PC-9 (cell line): ENCODE results near the gene KIF3C. TPM values are rescaled to one million over a fixed set of nuclear protein-coding genes. Genes with fewer than 3 reads are reported as not detected.
"Not testable (repeated sequence)": the region's sequence is repeated elsewhere in the genome, so short reads cannot be mapped to it uniquely, and the experiment has no call there.

ENCODE experiments used
- BruUV-seq: library from RNA; stranded (reverse); fragments of 400-500 nt; replicated peaks from 2 replicates; lab custom pipeline; 2021; lab: Mats Ljungman, UMichigan
- CTCF ChIA-PET: fragments of 300-600 bp; sonication (Branson Sonifier 250); formaldehyde crosslinking; loops from one replicate; lab custom pipeline; 2022; ENCODE audit warnings: antibody characterized with exemption; lab: Charles Lee
- POLR2A ChIA-PET: fragments of 300-600 bp; sonication (Branson Sonifier 250); formaldehyde crosslinking; loops from one replicate; lab custom pipeline; 2022; ENCODE audit warnings: antibody characterized with exemption; ENCODE audit not compliant: unreplicated experiment; lab: Charles Lee
- DNase-seq, 2 experiments: peaks; one replicate each; pipeline versions ENCODE4 v3.0.0 to v3.0.0-alpha.2; 2015 to 2022; ENCODE audit warnings: mixed read lengths in 1 of 2
- H2AFZ ChIP-seq: fragments of 200-600 bp; sonication (generic); 2 replicates; pipeline ENCODE4 v1.8.1; 2017; ENCODE audit warnings: antibody characterized with exemption
- H3F3A ChIP-seq: fragments of 200-600 bp; sonication (generic); 2 replicates; pipeline ENCODE4 v1.8.1; 2017; ENCODE audit warnings: antibody characterized with exemption, mild to moderate bottlenecking, low read depth; ENCODE audit not compliant: insufficient read depth
- H3K27ac ChIP-seq: fragments of 200-600 bp; sonication (generic); 2 replicates; pipeline ENCODE4 v1.6.1; 2016; ENCODE audit warnings: mixed run types
- H3K27me3 ChIP-seq: fragments of 200-600 bp; sonication (generic); 2 replicates; pipeline ENCODE4 v1.6.1; 2016; ENCODE audit warnings: low read depth, mixed run types; ENCODE audit not compliant: insufficient read depth
- H3K36me3 ChIP-seq: fragments of 200-600 bp; sonication (generic); 2 replicates; pipeline ENCODE4 v1.6.1; 2016; ENCODE audit warnings: low read depth, mixed run types
- H3K4me1 ChIP-seq: fragments of 200-600 bp; sonication (generic); replicated peaks from 2 replicates; pipeline ENCODE4 v1.6.1; 2016; ENCODE audit warnings: mixed run types; ENCODE audit not compliant: insufficient read depth
- H3K4me2 ChIP-seq: fragments of 200-600 bp; sonication (generic); 2 replicates; pipeline ENCODE4 v1.6.1; 2017; ENCODE audit warnings: mixed run types
- H3K4me3 ChIP-seq: fragments of 200-600 bp; sonication (generic); 2 replicates; pipeline ENCODE4 v1.6.1; 2016; ENCODE audit warnings: mixed run types
- H3K79me2 ChIP-seq: fragments of 200-600 bp; sonication (generic); 2 replicates; pipeline ENCODE4 v1.6.1; 2017; ENCODE audit warnings: low read depth, mixed run types
- H3K9me2 ChIP-seq: fragments of 200-600 bp; sonication (generic); 2 replicates; pipeline ENCODE4 v1.8.1; 2017; ENCODE audit warnings: mild to moderate bottlenecking; ENCODE audit not compliant: insufficient read depth
- H3K9me3 ChIP-seq: fragments of 200-600 bp; sonication (generic); 2 replicates; pipeline ENCODE4 v1.8.1; 2016; ENCODE audit warnings: low read depth; ENCODE audit not compliant: insufficient read depth
- H4K20me1 ChIP-seq: fragments of 200-600 bp; sonication (generic); 2 replicates; pipeline ENCODE4 v1.8.1; 2017; ENCODE audit not compliant: insufficient read depth
- EZH2 ChIP-seq: fragments of 200-600 bp; sonication (generic); IDR thresholded peaks from 2 replicates; pipeline ENCODE4 v1.8.0; 2017; ENCODE audit warnings: antibody characterized with exemption, low read depth
- intact Hi-C: fragments of 100-400 bp; cut with micrococcal nuclease; formaldehyde crosslinking; loops from one replicate; pipeline ENCODE4 v1.10.0; 2022; ENCODE audit not compliant: unreplicated experiment
- total RNA-seq: library from RNA; stranded (reverse); gene quantifications from 2 replicates; pipeline ENCODE4 v1.2.3, GENCODE V29; 2021
- TF ChIP-seq, protein P1 (sequence below): fragments of 200-600 bp; sonication (generic); conservative IDR thresholded peaks from 2 replicates; pipeline ENCODE4 v1.6.1; 2017; ENCODE audit warnings: mixed run types, antibody characterized with exemption, mild to moderate bottlenecking, moderate library complexity

Gene KIF3C
- total RNA-seq, 1 experiment from 2014 or later: 50.5 TPM

DNA sequence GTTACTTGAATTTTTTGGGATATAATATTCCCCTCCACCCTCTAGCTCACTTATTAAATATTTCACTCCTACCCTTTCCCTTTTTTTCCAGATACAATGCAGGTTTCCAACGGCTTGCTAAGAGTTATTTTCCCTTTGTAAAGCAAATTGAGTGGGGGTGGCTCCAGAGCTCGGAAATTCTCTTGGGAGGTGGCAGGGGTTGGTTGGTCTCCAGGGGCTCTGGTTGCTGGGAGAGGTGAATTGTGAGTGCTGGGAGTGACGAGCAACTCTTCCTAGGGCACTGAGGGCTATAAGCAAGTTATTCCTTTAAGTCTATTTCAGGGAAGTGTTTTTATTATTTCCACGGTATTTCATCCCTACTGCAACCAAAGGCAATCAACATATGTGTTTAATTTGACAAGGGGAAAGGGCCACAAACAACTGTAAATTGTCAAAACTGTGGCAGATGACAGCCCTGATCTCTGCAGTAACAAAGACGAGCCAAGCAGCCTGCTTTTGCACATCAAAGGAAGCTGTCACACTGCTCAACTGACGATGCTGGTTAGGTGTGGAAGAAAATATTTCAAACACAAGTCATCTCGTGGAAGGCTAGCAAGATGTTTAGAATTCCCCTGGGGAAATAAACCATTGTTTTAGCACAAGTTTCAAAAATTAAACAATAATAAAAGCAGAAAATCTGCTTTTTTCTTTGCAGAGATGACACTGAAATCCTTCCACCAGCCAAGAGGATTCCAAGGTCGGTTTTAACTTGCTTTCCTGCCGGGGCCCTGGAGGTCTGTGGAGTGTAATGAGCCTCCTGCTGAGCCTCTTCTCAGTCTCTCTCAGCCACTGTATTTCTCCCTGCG lies 69.2 kb downstream of the KIF3C start:
- no peaks in the 10 kb centered on the region for H3K79me2 ChIP-seq
- no peaks in the 10 kb centered on the region for H3K4me1 ChIP-seq
- H3F3A ChIP-seq: no peaks in the 10 kb centered on the region
- H3K27ac ChIP-seq: no peak overlapping the region
- H3K4me3 ChIP-seq: no peak overlapping the region
- intact Hi-C loops: no loop called here
- TF ChIP-seq, protein P1, sequence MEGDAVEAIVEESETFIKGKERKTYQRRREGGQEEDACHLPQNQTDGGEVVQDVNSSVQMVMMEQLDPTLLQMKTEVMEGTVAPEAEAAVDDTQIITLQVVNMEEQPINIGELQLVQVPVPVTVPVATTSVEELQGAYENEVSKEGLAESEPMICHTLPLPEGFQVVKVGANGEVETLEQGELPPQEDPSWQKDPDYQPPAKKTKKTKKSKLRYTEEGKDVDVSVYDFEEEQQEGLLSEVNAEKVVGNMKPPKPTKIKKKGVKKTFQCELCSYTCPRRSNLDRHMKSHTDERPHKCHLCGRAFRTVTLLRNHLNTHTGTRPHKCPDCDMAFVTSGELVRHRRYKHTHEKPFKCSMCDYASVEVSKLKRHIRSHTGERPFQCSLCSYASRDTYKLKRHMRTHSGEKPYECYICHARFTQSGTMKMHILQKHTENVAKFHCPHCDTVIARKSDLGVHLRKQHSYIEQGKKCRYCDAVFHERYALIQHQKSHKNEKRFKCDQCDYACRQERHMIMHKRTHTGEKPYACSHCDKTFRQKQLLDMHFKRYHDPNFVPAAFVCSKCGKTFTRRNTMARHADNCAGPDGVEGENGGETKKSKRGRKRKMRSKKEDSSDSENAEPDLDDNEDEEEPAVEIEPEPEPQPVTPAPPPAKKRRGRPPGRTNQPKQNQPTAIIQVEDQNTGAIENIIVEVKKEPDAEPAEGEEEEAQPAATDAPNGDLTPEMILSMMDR: no peak
- no peak for TF ChIP-seq EZH2
- ChIA-PET CTCF (interaction anchor here (0.7 kb wide), 1 partner anchor 171 kb away, joined by 3 read pairs; no protein-coding TSS in a partner anchor), POLR2A (no interaction called here)
- H3K9me2 ChIP-seq: no peaks in the 10 kb centered on the region
- H3K27me3 ChIP-seq: no peaks in the 10 kb centered on the region
- no peaks in the 10 kb centered on the region for H3K9me3 ChIP-seq
- no peak for DNase-seq
- no peaks in the 10 kb centered on the region for H3K36me3 ChIP-seq
- no peaks in the 10 kb centered on the region for H4K20me1 ChIP-seq
- peak overlapping the region; percentile 67 for H2AFZ ChIP-seq
- no TSS peak for BruUV-seq
- H3K4me2 ChIP-seq: peak overlapping the region; percentile 41

DNA sequence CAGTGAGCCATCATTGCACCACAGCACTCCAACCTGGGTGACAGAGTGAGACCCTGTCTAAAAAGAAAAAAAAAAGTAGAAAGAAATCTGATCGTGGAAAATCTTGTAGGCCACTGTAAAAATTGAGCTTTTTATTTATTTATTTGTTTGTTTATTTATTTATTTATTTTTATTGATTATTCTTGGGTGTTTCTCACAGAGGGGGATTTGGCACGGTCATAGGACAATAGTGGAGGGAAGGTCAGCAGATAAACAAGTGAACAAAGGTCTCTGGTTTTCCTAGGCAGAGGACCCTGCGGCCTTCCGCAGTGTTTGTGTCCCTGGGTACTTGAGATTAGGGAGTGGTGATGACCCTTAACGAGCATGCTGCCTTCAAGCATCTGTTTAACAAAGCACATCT lies 72.7 kb downstream of the KIF3C start:
- H3K4me3 ChIP-seq, H3K4me1 ChIP-seq, BruUV-seq, H3K9me3 ChIP-seq, H3K4me2 ChIP-seq, H3K79me2 ChIP-seq, H2AFZ ChIP-seq, H3K9me2 ChIP-seq, H3F3A ChIP-seq, H3K27ac ChIP-seq, H4K20me1 ChIP-seq, H3K27me3 ChIP-seq, intact Hi-C loops, DNase-seq, H3K36me3 ChIP-seq: not testable (repeated sequence)
- POLR2A ChIA-PET: interaction anchor here (0.6 kb wide), 1 partner anchor 445 kb away, joined by 5 read pairs; no protein-coding TSS in a partner anchor
- CTCF ChIA-PET: interaction anchor here (0.6 kb wide), 1 partner anchor 69 kb away, joined by 3 read pairs; no protein-coding TSS in a partner anchor

DNA sequence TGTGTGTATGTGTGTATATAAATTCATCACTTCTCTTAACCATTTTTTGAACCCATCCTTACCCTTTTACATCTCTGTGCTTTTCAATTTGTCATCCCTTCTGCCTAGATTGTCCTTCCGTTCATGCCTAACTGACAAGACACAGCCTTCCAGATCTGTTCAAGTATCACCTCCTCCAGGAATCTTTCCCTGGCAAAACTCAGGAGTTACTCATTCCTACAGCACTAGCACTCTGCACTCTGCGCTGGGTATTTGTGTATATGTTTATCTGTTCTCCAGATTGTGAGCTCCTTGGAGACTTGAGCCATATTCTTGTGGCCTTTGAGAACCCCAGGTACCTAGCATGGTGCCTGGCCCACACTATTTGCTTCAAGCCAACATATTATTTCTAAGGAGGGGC lies 77.2 kb downstream of the KIF3C start:
- H3K27ac ChIP-seq: no peak overlapping the region
- DNase-seq: no peak
- ChIA-PET CTCF (no interaction called here), POLR2A (no interaction called here)
- no peak overlapping the region for H3K4me2 ChIP-seq
- no peaks in the 10 kb centered on the region for H3K9me2 ChIP-seq
- no peaks in the 10 kb centered on the region for H3K9me3 ChIP-seq
- no peaks in the 10 kb centered on the region for H3K4me1 ChIP-seq
- H4K20me1 ChIP-seq: no peaks in the 10 kb centered on the region
- intact Hi-C loops: no loop called here
- H3K36me3 ChIP-seq: no peaks in the 10 kb centered on the region
- no peaks in the 10 kb centered on the region for H3K27me3 ChIP-seq
- no peaks in the 10 kb centered on the region for H3K79me2 ChIP-seq
- TF ChIP-seq, protein P1: no peak
- TF ChIP-seq EZH2: no peak
- BruUV-seq: no TSS peak
- no peaks in the 10 kb centered on the region for H3F3A ChIP-seq
- no peak overlapping the region for H2AFZ ChIP-seq
- no peak overlapping the region for H3K4me3 ChIP-seq
